HEK293T (cell line): Measurements from ENCODE around the gene PCBP2.

ENCODE experiments used
- CTCF ChIA-PET: fragments of 350-600 bp; formaldehyde crosslinking; extraction: SDS; loops from one replicate; lab custom pipeline; 2021; ENCODE audit warnings: antibody characterized with exemption, inconsistent platforms; lab: Yijun Ruan, JAX
- POLR2A ChIA-PET: fragments of 350-600 bp; formaldehyde crosslinking; extraction: SDS; loops from one replicate; lab custom pipeline; 2020; ENCODE audit warnings: antibody characterized with exemption, inconsistent platforms; lab: Yijun Ruan, JAX
- DNase-seq: peaks from one replicate; pipeline ENCODE4 v3.0.0; 2012; ENCODE audit warnings: mixed read lengths; ENCODE audit errors: extremely low spot score
- ARNT ChIP-seq: fragments of 450-650 bp; IDR thresholded peaks from 2 replicates; pipeline ENCODE4 v1.6.1; 2017; ENCODE audit warnings: mild to moderate bottlenecking
- BHLHE40 ChIP-seq: fragments of 450-650 bp; IDR thresholded peaks from 2 replicates; pipeline ENCODE4 v1.6.1; 2016; ENCODE audit warnings: mild to moderate bottlenecking, moderate library complexity, borderline replicate concordance
- CTBP1 ChIP-seq: fragments of 450-650 bp; IDR thresholded peaks from 2 replicates; pipeline ENCODE4 v1.6.1; 2016; ENCODE audit warnings: borderline replicate concordance
- ELF4 ChIP-seq: fragments of 450-650 bp; IDR thresholded peaks from 2 replicates; pipeline ENCODE4 v1.6.1; 2017; ENCODE audit warnings: antibody characterized with exemption
- FOXA1 ChIP-seq: fragments of 450-650 bp; IDR thresholded peaks from 2 replicates; pipeline ENCODE4 v1.6.1; 2016; ENCODE audit warnings: mild to moderate bottlenecking
- FOXK2 ChIP-seq: fragments of 450-650 bp; IDR thresholded peaks from 2 replicates; pipeline ENCODE4 v1.6.1; 2016; ENCODE audit warnings: mild to moderate bottlenecking
- FOXM1 ChIP-seq: fragments of 450-650 bp; IDR thresholded peaks from 2 replicates; pipeline ENCODE4 v1.6.1; 2017; ENCODE audit warnings: mild to moderate bottlenecking, borderline replicate concordance
- HDGF ChIP-seq: fragments of 450-650 bp; IDR thresholded peaks from 2 replicates; pipeline ENCODE4 v1.6.1; 2017; ENCODE audit warnings: antibody characterized with exemption, borderline replicate concordance
- L3MBTL2 ChIP-seq: fragments of 450-650 bp; conservative IDR thresholded peaks from 2 replicates; pipeline ENCODE4 v1.6.1; 2016; ENCODE audit warnings: mild to moderate bottlenecking
- LEF1 ChIP-seq: fragments of 450-650 bp; IDR thresholded peaks from 2 replicates; pipeline ENCODE4 v1.6.1; 2017; ENCODE audit warnings: mild to moderate bottlenecking, borderline replicate concordance
- NFRKB ChIP-seq: fragments of 450-650 bp; IDR thresholded peaks from 2 replicates; pipeline ENCODE4 v1.6.1; 2016; ENCODE audit warnings: mild to moderate bottlenecking, moderate library complexity
- SP1 ChIP-seq: fragments of 450-650 bp; IDR thresholded peaks from 2 replicates; pipeline ENCODE4 v1.6.1; 2017
- SUZ12 ChIP-seq: fragments of 450-650 bp; IDR thresholded peaks from 2 replicates; pipeline ENCODE4 v1.6.1; 2016; ENCODE audit warnings: mild to moderate bottlenecking
- TARDBP ChIP-seq: fragments of 450-650 bp; IDR thresholded peaks from 2 replicates; pipeline ENCODE4 v1.6.1; 2016
- ZNF384 ChIP-seq: fragments of 450-650 bp; IDR thresholded peaks from 2 replicates; pipeline ENCODE4 v1.6.1; 2016
- TF ChIP-seq, protein P1 (sequence below): fragments of 450-650 bp; IDR thresholded peaks from 2 replicates; pipeline ENCODE4 v1.6.1; 2016

The PCBP2 gene

DNA sequence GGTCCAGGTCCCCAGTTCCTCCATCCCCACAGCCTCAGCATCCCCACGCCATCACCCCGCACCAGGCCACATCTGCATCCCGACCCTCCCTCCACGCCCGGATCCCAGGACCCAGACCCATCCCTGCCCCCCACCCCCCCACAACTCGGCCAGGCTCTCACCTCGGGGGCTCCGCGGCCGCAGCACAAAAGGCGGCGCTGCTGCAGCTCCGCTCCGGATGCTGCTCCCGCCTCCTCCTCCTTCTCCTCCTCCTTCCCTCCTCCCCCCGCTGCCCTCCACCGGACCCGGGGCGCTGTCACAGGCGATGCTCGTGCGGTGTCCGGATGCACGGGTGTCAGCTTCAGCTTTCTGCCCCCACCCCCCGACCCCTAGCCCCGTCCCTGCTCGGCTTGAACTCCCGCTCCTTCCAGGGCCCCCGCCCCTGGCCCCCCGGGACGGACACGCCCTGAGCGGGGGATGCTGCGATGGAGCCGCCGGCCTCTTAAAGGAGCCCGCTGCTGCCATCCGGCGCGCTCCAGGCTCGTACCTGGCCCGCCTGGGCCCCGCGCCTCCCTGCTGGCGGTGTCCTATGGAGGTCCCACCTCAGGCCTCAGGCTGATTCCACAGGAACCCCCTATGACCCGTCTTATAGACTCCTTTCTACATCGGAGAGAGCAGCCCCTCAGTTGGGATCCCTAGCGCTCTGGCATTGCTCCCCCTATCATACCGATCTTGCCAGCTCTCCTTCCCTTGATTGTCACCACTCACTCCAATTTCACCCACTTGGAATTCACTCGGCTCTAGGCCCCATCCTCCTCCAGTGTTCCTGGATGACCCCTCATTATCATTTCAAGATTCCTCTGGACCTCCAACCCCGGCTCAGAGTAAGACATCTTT, 47.6 kb downstream of the PCBP2 start, which contains the start of gene MAP3K12:
TSS of gene MAP3K12 (minus strand) at position 193 of the 876 bp plus-strand sequence. CDS start 12,067 bp downstream, outside the sequence.
- POLR2A ChIA-PET: interaction anchor here (0.6 to 5.8 kb wide), 3 partner anchors 10 to 177 kb away, joined by 4 to 81 read pairs (median 4); partner anchors contain the start of gene AAAS
- CTCF ChIA-PET: interaction anchor here (1.0 kb wide), 1 partner anchor 179 kb away, joined by 4 read pairs; no protein-coding TSS in a partner anchor
- TF ChIP-seq SP1 (no peak), FOXM1 (no peak), FOXK2 (no peak), CTBP1 (no peak), L3MBTL2 (no peak), NFRKB (no peak), FOXA1 (no peak)
- TF ChIP-seq, protein P1, sequence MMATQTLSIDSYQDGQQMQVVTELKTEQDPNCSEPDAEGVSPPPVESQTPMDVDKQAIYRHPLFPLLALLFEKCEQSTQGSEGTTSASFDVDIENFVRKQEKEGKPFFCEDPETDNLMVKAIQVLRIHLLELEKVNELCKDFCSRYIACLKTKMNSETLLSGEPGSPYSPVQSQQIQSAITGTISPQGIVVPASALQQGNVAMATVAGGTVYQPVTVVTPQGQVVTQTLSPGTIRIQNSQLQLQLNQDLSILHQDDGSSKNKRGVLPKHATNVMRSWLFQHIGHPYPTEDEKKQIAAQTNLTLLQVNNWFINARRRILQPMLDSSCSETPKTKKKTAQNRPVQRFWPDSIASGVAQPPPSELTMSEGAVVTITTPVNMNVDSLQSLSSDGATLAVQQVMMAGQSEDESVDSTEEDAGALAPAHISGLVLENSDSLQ: no peak
- DNase-seq: no peak

DNA sequence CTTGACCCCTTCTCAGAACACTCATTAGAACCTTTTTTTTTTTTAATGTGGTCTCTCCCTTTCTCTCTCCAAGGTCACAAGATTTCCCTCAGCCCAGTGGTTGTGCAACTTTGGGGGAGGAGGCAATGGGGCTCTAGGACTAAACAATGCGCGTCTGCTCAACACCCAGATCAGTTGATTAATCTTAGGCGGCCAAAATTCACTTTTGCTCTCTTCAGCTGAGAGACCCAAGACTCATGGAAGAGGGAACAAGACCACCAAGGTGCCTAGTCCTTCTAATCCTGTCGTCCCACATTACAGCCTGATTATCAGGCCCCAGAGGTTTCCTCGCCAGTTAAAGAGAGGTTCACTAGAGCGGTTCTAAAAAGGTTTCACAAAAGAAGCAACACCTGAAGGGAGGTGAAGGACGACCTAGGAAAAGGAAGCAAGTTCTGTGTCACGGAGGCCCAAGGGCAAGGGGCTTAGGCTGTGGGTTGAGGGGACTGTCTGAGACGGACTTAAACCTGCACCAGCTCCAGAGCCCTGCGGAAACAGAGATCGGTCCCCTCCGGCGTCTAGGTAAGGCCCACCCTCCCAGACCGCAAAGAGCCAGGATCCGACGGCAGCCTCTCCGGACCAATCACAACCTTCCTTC, 48.4 kb downstream of the PCBP2 start:
- TF ChIP-seq HDGF: no peak
- TF ChIP-seq BHLHE40: no peak
- no peak for TF ChIP-seq FOXK2
- no peak for TF ChIP-seq FOXM1
- no peak for TF ChIP-seq ELF4
- no peak for TF ChIP-seq CTBP1
- no peak for TF ChIP-seq SP1
- no peak for TF ChIP-seq FOXA1
- TF ChIP-seq ZNF384: no peak
- TF ChIP-seq ARNT: no peak
- TF ChIP-seq SUZ12: no peak
- TF ChIP-seq TARDBP: no peak
- no peak for TF ChIP-seq L3MBTL2
- TF ChIP-seq, protein P1: no peak
- no peak for TF ChIP-seq LEF1
- TF ChIP-seq NFRKB: no peak
- CTCF ChIA-PET: interaction anchor here (1.0 to 1.3 kb wide), 4 partner anchors 23 to 212 kb away, joined by 4 to 5 read pairs (median 5); partner anchors contain the start of gene AAAS
- DNase-seq: no peak
- POLR2A ChIA-PET: interaction anchor here (0.6 to 5.8 kb wide), 51 partner anchors 8 to 322 kb away, joined by 3 to 81 read pairs (median 5); partner anchors contain the start of genes AAAS, ATP5MC2, ESPL1 and MYG1

DNA sequence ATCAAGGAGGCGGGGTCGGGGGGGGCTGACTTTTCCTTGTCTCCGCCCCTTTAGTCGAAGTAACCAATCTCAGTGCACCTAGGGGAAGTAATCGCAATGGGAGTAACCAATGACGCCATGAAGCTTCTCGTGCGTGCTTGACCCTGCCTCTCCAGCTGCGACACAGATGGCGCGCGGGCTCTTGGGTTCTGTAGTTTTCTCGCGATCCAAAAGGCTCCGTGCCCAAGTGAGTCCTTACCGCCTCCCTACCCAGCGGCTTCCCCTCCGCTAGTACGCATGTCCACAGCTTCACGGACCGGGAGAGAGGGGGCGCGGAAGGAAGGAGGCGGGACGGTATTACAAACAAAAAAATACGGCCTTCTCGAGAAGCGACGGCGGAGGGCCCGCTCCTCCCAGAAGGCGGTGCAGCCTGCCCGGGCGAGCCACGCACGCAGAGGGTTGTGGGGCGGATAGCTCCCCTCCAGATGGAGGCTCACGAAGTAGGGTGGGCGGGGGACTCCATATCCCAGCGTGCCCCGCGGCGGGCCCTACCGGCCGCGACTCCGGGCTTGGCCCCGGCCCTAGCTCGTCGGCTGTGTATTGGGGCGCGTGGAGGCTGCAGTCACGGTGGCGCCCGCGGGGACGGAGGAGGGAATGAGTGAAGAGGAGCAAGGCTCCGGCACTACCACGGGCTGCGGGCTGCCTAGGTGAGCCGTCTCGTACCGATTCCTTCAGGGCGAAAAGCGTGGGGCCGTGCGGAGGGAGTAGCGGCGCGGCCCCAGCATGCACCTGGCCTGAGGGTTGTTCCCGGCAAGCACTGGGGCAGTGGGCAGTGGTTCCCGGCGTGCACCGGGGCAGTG, 49.1 kb downstream of the PCBP2 start, which contains the start of gene TARBP2:
TSS of gene TARBP2 (plus strand) at position 508 of the 839 bp plus-strand sequence. CDS start at position 634, 126 bp downstream.
- POLR2A ChIA-PET: interaction anchor here (0.6 to 5.8 kb wide), 55 partner anchors 9 to 855 kb away, joined by 3 to 81 read pairs (median 5); partner anchors contain the start of genes AAAS, ATP5MC2, ESPL1 and MYG1
- CTCF ChIA-PET: interaction anchor here (0.5 to 1.3 kb wide), 9 partner anchors 18 to 615 kb away, joined by 3 to 6 read pairs (median 4); partner anchors contain the start of gene AAAS
- DNase-seq: peak; percentile 92
- no peak for TF ChIP-seq BHLHE40
- peak; percentile 94 for TF ChIP-seq HDGF
- TF ChIP-seq L3MBTL2: peak; percentile 93
- TF ChIP-seq FOXM1: no peak

DNA sequence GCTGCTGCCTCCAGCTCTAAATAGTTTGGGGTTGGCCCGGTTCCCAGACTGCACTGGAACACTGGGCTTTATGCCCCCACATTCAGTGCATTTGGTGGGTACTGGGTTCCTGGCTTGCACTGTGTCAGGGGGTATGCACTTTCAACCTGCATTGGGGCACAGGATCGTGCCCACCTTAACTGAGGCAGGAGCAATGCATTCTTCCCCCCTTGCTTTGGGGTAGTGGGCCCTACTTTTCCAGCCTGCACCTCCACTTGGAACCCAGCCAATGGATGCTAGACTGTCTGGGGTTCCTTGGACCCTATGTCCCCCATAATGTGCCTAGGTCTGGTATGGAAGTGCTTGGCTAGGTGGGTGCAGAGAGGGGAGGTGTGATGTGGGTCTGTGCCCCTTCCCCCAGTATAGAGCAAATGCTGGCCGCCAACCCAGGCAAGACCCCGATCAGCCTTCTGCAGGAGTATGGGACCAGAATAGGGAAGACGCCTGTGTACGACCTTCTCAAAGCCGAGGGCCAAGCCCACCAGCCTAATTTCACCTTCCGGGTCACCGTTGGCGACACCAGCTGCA, 49.8 kb downstream of the PCBP2 start:
- no peak for DNase-seq
- CTCF ChIA-PET: interaction anchor here (0.6 to 1.3 kb wide), 7 partner anchors 19 to 615 kb away, joined by 3 to 5 read pairs (median 4); partner anchors contain the start of gene AAAS
- POLR2A ChIA-PET: interaction anchor here (0.9 to 5.8 kb wide), 43 partner anchors 9 to 855 kb away, joined by 3 to 81 read pairs (median 6); partner anchors contain the start of genes AAAS, ATP5MC2, ESPL1 and MYG1
- TF ChIP-seq L3MBTL2 (no peak), ELF4 (no peak), FOXA1 (no peak), LEF1 (no peak), NFRKB (no peak), BHLHE40 (no peak), SP1 (no peak)

DNA sequence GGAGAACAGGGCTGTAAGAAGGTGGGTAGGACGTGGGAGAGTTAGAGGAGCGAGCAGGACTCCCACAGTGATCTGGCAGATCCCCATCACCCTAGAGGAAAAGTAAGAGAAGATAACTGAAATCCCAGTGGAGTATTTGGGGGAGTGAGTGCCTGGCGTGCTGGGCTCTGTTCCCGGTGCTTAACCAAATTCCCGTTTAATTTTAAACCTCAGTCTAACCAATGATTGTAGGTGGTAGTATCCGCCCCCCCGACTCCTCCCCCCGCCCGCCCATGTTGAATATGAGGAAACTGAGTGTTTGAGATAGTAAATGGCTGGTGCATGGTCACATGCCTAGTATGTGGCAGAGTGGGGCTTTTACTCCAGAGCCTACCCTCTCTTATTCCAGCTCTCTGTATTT, 50.4 kb downstream of the PCBP2 start:
- TF ChIP-seq ARNT (no peak), NFRKB (no peak), FOXM1 (no peak), FOXA1 (no peak), BHLHE40 (no peak), TARDBP (no peak), HDGF (no peak), L3MBTL2 (no peak), CTBP1 (no peak), SUZ12 (no peak), ELF4 (no peak), ZNF384 (no peak), FOXK2 (no peak), LEF1 (no peak)
- TF ChIP-seq, protein P1: no peak
- POLR2A ChIA-PET: interaction anchor here (1.9 to 5.8 kb wide), 4 partner anchors 11 to 180 kb away, joined by 10 to 81 read pairs (median 19); partner anchors contain the start of gene AAAS
- CTCF ChIA-PET: interaction anchor here (0.6 kb wide), 1 partner anchor 44 kb away, joined by 4 read pairs; no protein-coding TSS in a partner anchor
- DNase-seq: no peak
